Esophagus squamous epithelium (tissue), 5 donors: Measurements from ENCODE around the gene ADAM19. TPM values are rescaled to one million over a fixed set of nuclear protein-coding genes. Genes with fewer than 3 reads are reported as not detected.
A peak's percentile ranks its signal among the peaks of the same experiment; 100 is the strongest.

Experiments
- DNase-seq: peaks from one replicate; lab custom pipeline; 2025; lab: John Stamatoyannopoulos, UW
- H3K27ac ChIP-seq, 4 donors: fragments of 200-600 bp; sonication (generic); one replicate each; pipeline ENCODE4 v1.5.1; 2016 to 2019; ENCODE audit warnings: mild to moderate bottlenecking in 1 of 4
- H3K27me3 ChIP-seq, 4 donors: fragments of 200-600 bp; sonication (generic); 1 replicate in 3 of 4; 2 replicates in 1 of 4; pipeline versions ENCODE4 v1.5.1 to v1.6.0; 2017 to 2021; ENCODE audit warnings: antibody characterized with exemption in 1 of 4
- H3K36me3 ChIP-seq, 3 donors: fragments of 200-600 bp; sonication (generic); one replicate each; pipeline ENCODE4 v1.5.1; 2016 to 2019
- H3K4me1 ChIP-seq, 3 donors: fragments of 200-600 bp; sonication (generic); one replicate each; pipeline ENCODE4 v1.5.1; 2017 to 2019
- H3K4me3 ChIP-seq, 4 donors: fragments of 200-600 bp; sonication (generic); 1 replicate in 3 of 4; 2 replicates in 1 of 4; pipeline ENCODE4 v1.5.1; 2016 to 2019; ENCODE audit warnings: mild to moderate bottlenecking in 2 of 4, moderate library complexity in 1 of 4
- H3K9me3 ChIP-seq, 3 donors: fragments of 200-600 bp; sonication (generic); one replicate each; pipeline ENCODE4 v1.5.1; 2016 to 2019
- POLR2A ChIP-seq, 4 donors: fragments of 450-650 bp; IDR thresholded peaks; one replicate each; pipeline ENCODE4 v1.6.1; 2017; ENCODE audit warnings: antibody characterized with exemption in 4 of 4, mild to moderate bottlenecking in 4 of 4, moderate library complexity in 3 of 4
- WGBS, 2 donors: methylation state at CpG; one replicate each; pipeline ENCODE4 v1.1.5; 2018; 5-methylcytosine and 5-hydroxymethylcytosine counted together
- intact Hi-C: fragments of 100-400 bp; cut with DNase I; formaldehyde crosslinking; loops from one replicate; pipeline ENCODE4 v1.15.0; 2022
- total RNA-seq, 4 donors: library from RNA; depleted of rRNA; stranded (reverse); fragments of >200 nt; gene quantifications; one replicate each; pipeline ENCODE4 v1.1.0, GENCODE V29; 2016
- TF ChIP-seq, protein P1 (sequence below), 6 experiments: fragments of 450-650 bp in 4 of 6; fragments of 200-600 bp in 2 of 6; sonication (generic) in 2 of 6; IDR thresholded peaks; one replicate each; pipeline ENCODE4 v1.5.1; 2016 to 2019; ENCODE audit warnings: antibody characterized with exemption in 6 of 6, mild to moderate bottlenecking in 4 of 6, moderate library complexity in 4 of 6
- donor health status: DM: yes; HTN: yes; CAD: no.

Gene ADAM19
- total RNA-seq, 4 donors from 2014 or later = 1.9 to 11.6 (median 4.3) TPM

DNA sequence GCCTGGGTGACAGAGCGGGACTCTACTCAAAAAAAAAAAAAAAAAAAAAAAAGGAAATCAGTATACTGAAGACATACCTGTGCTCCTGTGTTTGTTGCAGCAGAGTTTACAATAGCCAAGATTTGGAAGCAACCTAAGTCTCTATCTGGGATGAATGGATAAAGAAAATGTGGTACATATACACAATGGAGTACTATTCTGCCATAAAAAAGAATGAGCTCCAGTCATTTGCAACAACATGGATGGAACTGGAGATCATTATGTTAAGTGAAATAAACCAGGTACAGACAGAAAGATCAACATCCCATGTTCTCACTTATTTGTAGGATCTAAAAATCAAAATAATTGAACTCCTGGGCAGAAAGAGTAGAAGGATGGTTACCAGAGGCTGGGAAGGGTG, 22.9 kb downstream of the ADAM19 start:
- no peak overlapping the region for H3K27ac ChIP-seq
- H3K27me3 ChIP-seq = no peaks in the 10 kb centered on the region
- no peaks in the 10 kb centered on the region for H3K36me3 ChIP-seq
- intact Hi-C loops = no loop called here
- no peak for TF ChIP-seq POLR2A (IDR thresholded peaks at IDR 0.05)
- TF ChIP-seq, protein P1, sequence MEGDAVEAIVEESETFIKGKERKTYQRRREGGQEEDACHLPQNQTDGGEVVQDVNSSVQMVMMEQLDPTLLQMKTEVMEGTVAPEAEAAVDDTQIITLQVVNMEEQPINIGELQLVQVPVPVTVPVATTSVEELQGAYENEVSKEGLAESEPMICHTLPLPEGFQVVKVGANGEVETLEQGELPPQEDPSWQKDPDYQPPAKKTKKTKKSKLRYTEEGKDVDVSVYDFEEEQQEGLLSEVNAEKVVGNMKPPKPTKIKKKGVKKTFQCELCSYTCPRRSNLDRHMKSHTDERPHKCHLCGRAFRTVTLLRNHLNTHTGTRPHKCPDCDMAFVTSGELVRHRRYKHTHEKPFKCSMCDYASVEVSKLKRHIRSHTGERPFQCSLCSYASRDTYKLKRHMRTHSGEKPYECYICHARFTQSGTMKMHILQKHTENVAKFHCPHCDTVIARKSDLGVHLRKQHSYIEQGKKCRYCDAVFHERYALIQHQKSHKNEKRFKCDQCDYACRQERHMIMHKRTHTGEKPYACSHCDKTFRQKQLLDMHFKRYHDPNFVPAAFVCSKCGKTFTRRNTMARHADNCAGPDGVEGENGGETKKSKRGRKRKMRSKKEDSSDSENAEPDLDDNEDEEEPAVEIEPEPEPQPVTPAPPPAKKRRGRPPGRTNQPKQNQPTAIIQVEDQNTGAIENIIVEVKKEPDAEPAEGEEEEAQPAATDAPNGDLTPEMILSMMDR (IDR thresholded peaks at IDR 0.05) = no peak
- DNase-seq = no peak
- H3K4me1 ChIP-seq = peaks cover 29 to 78% (median 60%) of the 10 kb centered on the region in 3 donors
- H3K9me3 ChIP-seq = no peaks in the 10 kb centered on the region
- H3K4me3 ChIP-seq = no peak overlapping the region
- WGBS, 2 donors = 89 to 100% methylated on average over 1 of the region's 1 CpG

DNA sequence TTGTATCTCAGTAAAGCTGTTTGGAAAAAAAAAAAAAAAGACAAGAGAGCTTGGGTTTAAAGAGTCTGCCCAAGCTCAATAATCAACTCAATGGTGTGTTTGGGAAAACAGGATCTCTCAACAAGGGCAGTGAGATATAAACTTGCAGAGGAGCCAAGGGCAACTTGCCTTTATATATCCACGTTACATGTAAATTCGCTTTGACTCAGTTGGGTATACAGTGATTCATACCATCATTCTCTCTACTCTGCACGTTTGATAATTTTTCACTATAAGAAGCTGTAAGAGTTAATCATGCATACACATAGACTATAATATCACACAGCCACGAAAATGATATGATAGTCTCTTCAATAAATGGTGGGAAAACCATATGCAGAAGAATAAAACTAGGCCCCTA, 24.9 kb downstream of the ADAM19 start:
- TF ChIP-seq, protein P1 (IDR thresholded peaks at IDR 0.05) = no peak
- no peak for TF ChIP-seq POLR2A (IDR thresholded peaks at IDR 0.05)
- H3K27ac ChIP-seq = peak overlapping the region in 2 of 4 donors; percentile 73 to 83
- no peaks in the 10 kb centered on the region for H3K9me3 ChIP-seq
- no peak for DNase-seq
- H3K4me3 ChIP-seq = no peak overlapping the region
- WGBS, 2 donors = 36 to 45% methylated on average over 4 of the region's 4 CpGs
- H3K36me3 ChIP-seq = no peaks in the 10 kb centered on the region
- peaks cover 14 to 78% (median 60%) of the 10 kb centered on the region in 3 donors for H3K4me1 ChIP-seq
- intact Hi-C loops = no loop called here
- H3K27me3 ChIP-seq = no peaks in the 10 kb centered on the region

- no peaks in the 10 kb centered on the region for H3K27me3 ChIP-seq
- H3K4me3 ChIP-seq = no peak overlapping the region
- H3K4me1 ChIP-seq = peaks cover 8 to 78% (median 56%) of the 10 kb centered on the region in 3 donors
- intact Hi-C loops = no loop called here
- H3K9me3 ChIP-seq = no peaks in the 10 kb centered on the region
- H3K36me3 ChIP-seq = no peaks in the 10 kb centered on the region
- WGBS, 2 donors = 51 to 81% methylated on average over 5 of the region's 5 CpGs
- no peak for DNase-seq
- peak overlapping the region; percentile 50 to 89 (median 78) for H3K27ac ChIP-seq
- no peak for TF ChIP-seq POLR2A (IDR thresholded peaks at IDR 0.05)
- TF ChIP-seq, protein P1 (IDR thresholded peaks at IDR 0.05) = no peak
These were observed 25.5 kb downstream of the ADAM19 start for GRCh38 chr5:157549954-157550549.

- Histone ChIP-seq H3K27me3 (no peaks in the 10 kb centered on the region), H3K36me3 (no peaks in the 10 kb centered on the region), H3K4me1 (peaks cover 2 to 78% (median 51%) of the 10 kb centered on the region in 3 donors), H3K4me3 (no peak overlapping the region), H3K9me3 (no peaks in the 10 kb centered on the region), H3K27ac (peak overlapping the region; percentile 50 to 89 (median 78))
- DNase-seq = no peak
- 56 to 71% methylated on average over 3 of the region's 3 CpGs for WGBS, 2 donors
- TF ChIP-seq, protein P1 (IDR thresholded peaks at IDR 0.05) = no peak
- TF ChIP-seq POLR2A (IDR thresholded peaks at IDR 0.05) = no peak
- intact Hi-C loops = no loop called here
These were observed 26.3 kb downstream of the ADAM19 start for GRCh38 chr5:157549283-157549629.

DNA sequence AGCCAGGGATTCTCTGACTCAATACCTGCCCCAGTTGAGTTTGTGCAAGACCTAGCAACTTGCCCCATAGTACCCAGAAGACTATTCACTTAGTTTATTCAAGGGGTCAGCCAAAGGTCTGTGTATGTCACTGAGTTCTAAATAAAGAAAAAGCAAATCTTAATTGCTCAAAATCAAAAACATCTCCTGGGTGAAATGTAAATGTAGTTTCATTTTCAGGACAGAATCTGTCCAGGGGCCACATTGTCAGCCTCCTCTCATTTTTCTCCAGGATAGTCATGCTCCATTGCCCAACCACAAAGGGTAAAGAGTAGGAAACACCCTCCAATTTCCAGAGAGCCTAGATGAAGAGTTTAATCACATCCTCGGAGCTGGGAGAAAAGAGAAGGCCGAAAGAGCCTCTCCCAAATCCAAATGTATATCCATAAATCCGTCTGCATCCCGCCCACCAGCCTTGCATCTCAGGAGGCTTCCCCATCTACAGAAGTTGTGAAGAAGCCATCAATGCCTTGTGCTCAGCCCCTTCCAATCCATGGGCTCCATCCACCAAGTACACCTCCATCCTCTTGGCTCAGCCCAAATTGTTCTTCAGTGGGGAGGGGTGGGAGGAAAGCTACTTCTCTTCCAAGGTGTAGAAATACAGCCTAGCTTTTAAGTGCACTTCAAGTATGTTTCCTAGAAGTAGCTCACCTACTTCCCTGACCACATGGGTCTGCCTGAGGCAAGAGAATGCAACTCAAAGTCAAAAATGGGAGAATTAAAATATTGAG, 26.9 kb downstream of the ADAM19 start:
- WGBS, 2 donors = 35 to 38% methylated on average over 4 of the region's 4 CpGs
- no peak for DNase-seq
- peaks cover 0 to 79% (median 53%) of the 10 kb centered on the region in 3 donors for H3K4me1 ChIP-seq
- intact Hi-C loops = no loop called here
- TF ChIP-seq POLR2A (IDR thresholded peaks at IDR 0.05) = no peak
- TF ChIP-seq, protein P1 (IDR thresholded peaks at IDR 0.05) = no peak
- peak overlapping the region; percentile 41 to 89 (median 78) for H3K27ac ChIP-seq
- H3K9me3 ChIP-seq = no peaks in the 10 kb centered on the region
- no peaks in the 10 kb centered on the region for H3K36me3 ChIP-seq
- peak overlapping the region in 1 of 4 donors; percentile 12 for H3K4me3 ChIP-seq
- H3K27me3 ChIP-seq = no peaks in the 10 kb centered on the region
